HG03439 (cell line): Measurements from ENCODE around the gene MPPED1.

Experiments
- ATAC-seq: cut with Tn5 transposase; IDR thresholded peaks from one replicate; pipeline ENCODE4 v1.9.1; 2021; ENCODE audit warnings: mild to moderate bottlenecking, moderate library complexity; ENCODE audit not compliant: unreplicated experiment

The MPPED1 gene

GRCh38 chr22:43409800-43410199 lies 2.0 kb upstream of the MPPED1 start:
- no peak for ATAC-seq

DNA sequence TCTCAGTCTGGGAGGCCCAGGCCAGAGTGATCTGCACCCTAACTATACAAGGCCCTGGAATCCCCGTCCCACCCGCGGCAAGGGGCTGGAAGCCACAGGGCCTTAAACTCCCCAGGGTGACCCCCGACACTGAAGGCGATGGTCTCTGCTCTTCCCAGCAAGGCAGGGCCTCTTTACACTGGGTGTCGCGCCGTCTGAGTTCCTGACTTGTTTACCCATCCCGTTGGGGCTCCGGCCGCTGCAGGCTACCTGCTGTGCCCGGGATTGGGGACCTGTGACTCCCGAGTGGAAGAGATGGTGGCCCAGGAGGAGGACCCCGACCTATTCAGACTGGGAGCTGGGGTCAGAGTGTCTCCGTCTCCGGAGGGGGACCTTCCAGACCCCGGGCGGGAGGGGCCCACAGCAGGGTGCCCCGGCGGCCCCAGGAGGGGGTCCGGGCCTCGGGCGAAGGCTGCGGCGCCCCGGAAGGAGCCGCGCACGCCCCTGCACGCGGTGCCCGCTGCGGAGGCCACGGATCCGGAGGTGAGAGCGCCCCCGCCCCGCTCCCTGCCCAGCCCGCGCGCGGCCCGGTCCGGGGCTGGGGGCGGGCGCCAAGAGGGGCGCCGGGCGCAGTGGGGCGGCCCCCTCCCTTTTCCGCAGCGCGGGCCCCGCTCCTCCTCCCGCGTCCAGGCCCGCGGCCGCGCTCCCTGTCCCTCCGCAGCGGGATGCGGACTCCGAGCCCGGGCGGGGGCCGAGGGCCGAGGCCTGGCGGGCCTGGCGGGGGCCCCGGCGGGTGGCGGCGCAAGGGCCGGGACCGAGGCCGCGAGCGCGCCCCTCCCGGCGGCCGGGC lies 560 bp upstream of the MPPED1 start:
- no peak for ATAC-seq

DNA sequence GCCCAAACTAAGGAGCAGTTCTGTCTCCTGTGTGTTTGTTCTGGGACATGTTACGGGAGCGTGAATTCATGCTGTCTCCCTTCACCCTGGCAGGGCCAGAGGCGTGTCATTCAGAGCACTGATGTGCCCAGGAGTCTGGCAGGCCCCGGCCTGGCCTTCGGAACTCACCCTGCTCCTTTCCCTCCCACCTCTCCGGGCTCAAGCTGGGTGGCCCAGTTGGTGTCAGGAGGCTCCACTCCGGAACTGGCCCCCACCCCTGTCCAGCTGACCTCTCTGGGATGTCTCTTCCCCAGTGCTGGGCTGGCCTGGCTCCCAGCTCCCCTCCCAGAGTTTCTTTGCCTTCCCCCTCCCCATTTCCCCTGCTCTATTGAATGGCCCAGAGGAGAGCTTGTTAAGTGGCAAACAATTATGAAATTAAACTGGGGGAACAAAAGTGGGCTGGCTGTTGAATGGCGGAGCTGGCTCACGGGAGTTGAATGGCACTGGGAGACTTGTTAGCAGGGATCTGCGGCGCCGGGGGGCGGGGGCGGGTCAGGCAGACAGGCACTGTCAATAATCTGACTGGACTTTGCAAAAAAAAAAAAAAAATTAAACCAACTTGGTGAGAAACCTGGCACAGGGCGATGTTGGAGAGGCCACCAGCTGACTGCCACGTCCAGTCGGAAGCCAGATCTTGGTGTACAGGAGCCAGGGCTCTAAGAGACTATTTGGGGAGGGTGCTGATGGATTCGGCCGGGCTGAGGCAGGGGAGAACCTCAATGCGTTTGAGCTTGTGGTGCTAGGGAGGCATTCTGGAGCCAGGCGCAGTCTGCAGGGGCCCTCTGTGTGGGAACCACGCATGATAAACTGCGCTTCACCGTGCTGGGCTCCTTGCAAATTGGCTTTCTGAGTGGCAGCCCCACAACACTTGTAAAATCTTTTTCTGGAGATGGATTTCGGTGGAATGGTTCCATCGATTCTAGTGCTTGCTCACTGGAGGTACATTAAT lies 1.3 kb downstream of the MPPED1 start:
- no peak for ATAC-seq

- ATAC-seq = no peak
Measured at GRCh38 chr22:43413826-43414225, 2.0 kb downstream of the MPPED1 start.

DNA sequence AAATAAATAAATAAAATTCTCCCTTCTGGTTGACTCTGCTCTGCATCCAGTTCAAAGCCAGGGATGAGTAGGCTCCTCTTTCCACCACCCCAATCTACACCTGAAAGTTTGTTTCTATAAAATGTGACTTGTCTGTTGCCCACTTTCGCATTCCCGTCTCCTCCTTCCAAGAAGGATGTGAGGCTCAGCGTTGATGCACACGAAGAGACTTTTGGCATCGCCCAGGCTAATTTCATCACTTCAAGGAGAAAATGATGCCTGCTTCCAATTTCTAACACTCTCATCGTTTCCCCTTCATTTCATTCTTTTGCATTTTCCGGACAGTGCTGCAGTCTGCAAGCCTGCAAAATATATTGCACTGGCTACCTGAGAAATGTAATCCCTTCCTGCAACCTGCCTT lies 3.9 kb downstream of the MPPED1 start:
- ATAC-seq = no peak

- ATAC-seq = no peak
Measured at GRCh38 chr22:43417555-43417954, 5.7 kb downstream of the MPPED1 start.

DNA sequence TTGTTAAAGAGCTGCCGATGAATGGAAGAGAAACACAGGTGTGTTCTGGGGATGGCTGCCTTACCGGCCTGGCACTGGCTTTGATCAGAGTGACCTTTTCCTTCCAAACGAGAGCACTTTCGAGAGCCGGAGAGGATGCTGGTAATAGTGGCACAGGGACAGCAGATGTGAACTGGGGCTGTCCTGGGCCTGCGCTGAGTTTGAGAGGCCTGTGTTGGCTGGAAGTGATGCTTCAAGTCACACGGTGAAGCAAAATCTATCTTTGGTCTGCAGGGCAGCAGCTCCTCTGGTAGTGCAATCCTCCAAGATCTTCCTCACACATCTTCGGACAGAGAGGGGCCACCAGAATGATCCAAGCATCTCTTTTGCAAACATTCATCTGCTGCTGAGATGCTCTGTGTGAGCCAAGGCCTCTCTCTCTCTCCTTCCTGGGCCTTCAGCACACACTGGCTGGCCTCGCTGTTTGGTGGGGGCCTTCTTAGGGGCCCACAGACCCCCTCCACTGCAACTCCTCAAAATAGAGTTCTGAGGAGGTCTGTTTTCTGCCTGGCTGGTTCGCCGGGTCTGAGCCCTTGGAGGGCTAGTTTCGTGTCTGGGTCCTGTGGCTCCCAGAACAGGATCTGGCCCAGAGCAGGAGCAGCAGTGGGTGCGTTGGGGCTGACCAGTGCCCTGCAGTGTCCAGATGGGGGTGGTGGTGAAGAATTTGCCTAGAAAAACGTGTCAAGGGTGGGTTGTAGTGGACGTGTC lies 6.4 kb downstream of the MPPED1 start:
- no peak for ATAC-seq

DNA sequence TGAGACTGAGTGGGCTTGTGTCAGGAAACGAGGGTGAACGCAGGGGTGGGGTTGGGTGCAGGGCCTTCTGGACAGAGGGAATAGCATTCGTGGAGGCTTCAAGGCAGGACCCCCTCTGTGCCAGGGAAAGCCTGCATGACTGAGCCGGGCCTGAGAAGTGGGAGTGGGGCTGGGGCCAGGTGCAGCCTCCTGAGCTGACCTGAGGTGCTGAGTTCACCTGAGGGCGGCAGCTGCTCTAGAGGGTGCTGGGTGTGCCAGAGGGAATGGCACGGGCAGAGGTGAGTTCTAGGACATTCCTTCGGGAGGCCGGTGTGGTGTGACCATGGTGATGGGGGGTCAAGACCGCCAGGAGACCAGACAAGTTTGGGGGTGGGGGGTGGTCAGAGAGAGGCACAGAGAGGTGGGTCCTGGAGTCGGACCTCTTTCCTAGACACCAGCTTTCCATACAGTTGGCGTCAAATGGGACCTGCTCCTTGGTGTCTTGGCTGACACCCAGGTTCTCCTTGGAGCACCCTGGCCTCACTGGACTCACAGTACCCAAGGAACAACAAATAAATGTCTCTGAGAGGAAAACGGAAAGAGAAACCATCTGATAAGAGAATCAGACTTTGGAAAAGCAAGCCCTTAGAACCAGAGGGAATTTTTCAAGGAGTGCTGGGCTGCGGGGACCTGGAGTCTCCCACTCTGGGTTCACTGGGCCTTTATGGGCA lies 7.7 kb downstream of the MPPED1 start:
- no peak for ATAC-seq

DNA sequence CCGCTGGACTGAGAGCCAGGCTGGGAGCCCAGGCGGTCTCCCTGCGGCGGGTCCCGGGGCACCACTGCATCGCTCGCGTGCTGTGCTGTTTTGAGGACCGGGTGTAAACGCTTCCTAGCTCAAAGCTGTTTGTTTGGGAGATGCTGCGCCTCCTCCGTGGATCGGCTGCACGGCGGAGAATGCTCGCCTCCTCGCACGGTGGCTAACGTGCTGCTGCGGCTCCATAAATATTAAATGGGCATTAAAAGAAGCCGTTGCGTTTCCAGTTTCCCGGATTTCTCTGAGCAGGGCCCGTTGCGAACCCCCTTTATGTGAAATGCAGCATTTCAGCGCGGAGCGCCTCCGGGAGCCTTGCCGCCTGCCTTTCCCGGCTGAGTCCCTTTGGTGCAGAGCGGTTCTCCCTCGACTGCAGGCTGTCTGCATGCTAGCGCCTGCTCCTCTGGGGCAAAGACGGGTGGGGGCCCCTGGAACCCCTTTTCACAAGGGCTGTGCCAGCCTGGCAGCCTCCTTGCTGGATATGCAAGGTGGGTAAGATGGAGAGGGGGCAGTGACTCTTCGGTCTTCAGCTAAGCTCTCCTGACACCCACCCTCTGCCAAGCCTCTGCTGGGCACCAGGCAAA lies 9.3 kb downstream of the MPPED1 start:
- no peak for ATAC-seq

GRCh38 chr22:43421914-43422615 lies 10.3 kb downstream of the MPPED1 start:
- ATAC-seq = no peak

GRCh38 chr22:43423046-43423445 lies 11.2 kb downstream of the MPPED1 start:
- ATAC-seq = no peak

GRCh38 chr22:43424201-43424600 lies 12.4 kb downstream of the MPPED1 start:
- no peak for ATAC-seq

DNA sequence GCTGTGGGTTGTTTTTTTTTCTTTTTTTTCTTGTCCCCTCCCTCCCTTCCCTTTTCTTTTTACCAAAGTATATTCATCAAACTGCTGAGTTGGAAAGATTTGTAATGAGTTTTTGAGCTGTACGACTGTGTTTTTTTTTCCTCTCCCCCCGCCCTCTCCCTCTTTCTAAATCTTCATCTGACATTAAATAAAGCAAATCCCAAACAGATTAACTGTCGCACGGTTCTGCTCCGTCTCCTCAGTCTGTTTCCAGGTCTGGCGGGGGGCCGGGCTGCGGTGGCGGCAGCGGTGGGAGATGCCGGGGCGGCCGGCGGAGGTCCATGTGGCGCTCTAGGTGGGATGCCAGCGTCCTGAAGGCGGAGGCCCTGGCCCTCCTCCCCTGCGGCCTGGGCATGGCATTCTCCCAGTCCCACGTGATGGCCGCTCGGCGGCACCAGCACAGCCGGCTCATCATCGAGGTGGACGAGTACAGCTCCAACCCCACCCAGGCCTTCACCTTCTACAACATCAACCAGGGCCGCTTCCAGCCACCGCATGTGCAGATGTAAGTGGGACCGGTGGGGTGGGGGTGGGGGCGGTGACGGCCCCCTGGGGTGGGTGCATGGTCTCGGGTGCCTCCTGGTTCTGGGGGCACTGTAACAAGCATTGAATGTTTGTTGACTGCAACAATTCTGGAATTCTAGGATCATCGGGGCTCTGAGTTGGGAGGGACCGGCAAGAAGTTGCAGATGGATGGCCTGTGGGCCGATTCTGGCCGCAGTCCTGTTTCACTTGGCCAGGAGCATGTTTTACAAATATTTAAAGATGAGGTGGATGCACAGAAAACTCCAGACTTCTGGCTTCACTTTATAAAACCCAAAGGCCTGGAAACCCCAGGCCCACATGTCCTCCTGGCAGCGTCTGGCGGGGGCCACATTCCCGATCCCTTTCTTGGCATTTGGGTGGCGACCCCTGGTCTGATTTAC lies 13.1 kb downstream of the MPPED1 start:
- no peak for ATAC-seq

- no peak for ATAC-seq
Measured at GRCh38 chr22:43425976-43426785, 14.4 kb downstream of the MPPED1 start.

GRCh38 chr22:43426816-43427215 lies 15.0 kb downstream of the MPPED1 start:
- ATAC-seq = no peak

- ATAC-seq = no peak
Measured at GRCh38 chr22:43427296-43428004, 15.6 kb downstream of the MPPED1 start.

- no peak for ATAC-seq
Measured at GRCh38 chr22:43428005-43428485, 16.2 kb downstream of the MPPED1 start.
